HL-60/S4 (cell line): Measurements from ENCODE around the gene TBXA2R.

Experiments
- in situ Hi-C: fragments of 300-500 bp; cut with MboI; formaldehyde crosslinking; loops from 2 replicates; pipeline ENCODE4 v1.14.3; 2022; ENCODE audit warnings: low sequenced_read_pairs

TBXA2R gene

GRCh38 chr19:3620817-3621547 lies 14.3 kb upstream of the TBXA2R start:
- in situ Hi-C loops: no loop called here

- in situ Hi-C loops: no loop called here
Measured at GRCh38 chr19:3620145-3620816, 13.6 kb upstream of the TBXA2R start.

DNA sequence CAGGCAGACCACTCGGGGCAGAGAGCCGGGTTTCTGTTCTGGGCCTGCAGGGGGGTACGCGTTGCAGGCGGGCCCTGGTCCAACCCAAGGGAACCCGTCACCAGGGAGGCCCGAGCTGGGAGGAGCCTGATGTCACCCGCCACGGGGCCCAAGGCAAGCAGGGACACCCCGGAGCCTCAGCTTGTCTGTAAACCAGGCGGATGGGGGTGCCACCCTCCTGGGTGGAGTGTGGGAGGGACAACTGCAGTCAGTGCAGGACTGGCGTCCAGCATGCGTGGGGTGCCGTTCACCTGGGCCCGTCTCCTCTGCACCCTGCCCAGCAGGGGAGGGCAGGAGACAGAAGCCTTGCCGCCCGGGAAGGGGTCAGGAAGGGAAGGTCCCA lies 12.9 kb upstream of the TBXA2R start:
- in situ Hi-C loops: no loop called here

DNA sequence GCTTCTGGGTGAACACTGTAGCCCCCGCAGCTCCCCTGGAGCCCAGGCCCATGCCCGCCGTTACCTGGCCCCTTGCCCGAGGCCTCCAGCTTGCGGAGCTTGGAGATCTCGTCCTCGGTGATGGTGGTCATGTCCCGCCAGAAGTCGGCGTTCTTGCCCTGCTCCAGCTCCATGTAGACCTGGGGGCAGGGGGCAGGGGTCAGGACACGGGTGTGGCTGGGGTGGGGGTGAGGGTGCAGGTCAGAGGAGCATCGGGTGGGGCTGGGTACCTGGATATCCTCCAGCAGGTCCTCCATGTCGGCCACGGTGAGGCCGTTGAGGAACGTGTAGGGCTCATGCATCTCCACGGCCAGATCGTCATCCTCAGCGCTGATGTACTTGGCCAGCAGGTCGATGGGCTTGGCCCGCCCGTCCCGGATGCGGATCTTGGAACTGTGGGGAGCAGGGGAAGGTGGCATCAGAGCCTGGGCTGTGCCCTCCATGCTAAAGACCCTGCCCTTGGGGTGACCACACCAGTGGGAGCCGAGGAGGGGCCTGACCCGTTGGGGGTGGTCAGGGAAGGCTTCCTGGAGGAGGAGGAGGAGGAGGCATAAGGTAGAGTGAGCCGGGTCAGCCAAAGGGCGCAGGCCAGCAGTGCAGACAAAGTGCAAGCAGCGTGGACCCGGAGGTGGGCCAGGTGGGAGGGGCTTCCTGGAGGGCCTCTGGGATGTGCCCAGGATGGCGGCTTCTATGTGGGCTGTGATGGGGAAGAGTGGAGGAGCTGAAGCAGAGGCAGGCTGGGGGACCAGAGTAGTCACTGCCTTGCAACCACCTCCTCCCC lies 12.3 kb upstream of the TBXA2R start:
- in situ Hi-C loops: no loop called here

DNA sequence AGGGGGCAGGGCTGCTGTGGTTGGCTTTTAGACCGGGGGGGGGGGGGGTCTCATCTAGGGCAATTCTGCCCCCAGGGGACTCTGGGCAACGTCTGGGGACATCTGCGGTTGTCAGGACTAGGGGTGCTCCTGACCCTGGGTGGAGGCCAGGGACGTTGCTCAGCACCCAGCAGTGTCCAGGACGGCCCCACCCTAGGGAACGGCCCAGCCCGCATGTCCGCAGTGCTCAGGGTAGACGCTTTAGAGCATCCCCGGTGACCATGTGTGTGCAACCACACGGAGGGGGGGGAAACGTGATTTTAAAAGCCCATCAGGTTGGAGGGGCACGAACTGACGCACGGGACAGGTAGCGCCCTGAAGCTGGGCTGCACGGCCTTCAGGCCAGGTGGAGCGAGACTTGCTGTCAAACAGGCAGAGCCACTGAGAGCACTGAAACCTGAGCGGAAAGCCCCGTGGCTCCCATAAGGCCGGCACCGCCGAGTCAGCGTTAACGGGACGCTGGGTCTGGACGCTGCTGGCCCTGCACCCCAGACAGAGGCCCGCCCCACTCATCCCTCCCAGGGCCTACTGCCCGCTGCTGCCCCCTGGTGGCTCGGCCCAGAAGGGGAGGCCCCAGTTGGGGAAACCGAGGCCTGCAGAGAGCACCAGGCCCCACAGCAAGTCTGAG lies 11.6 kb upstream of the TBXA2R start:
- in situ Hi-C loops: no loop called here

GRCh38 chr19:3617463-3617862 lies 10.8 kb upstream of the TBXA2R start:
- in situ Hi-C loops: no loop called here

GRCh38 chr19:3615524-3616135 lies 9.0 kb upstream of the TBXA2R start:
- in situ Hi-C loops: no loop called here

- in situ Hi-C loops: no loop called here
Measured at GRCh38 chr19:3614858-3615505, 8.3 kb upstream of the TBXA2R start.

- in situ Hi-C loops: no loop called here
Measured at GRCh38 chr19:3613818-3614661, 7.4 kb upstream of the TBXA2R start.

- in situ Hi-C loops: no loop called here
Measured at GRCh38 chr19:3612901-3613741, 6.4 kb upstream of the TBXA2R start.

GRCh38 chr19:3612330-3612729 lies 5.7 kb upstream of the TBXA2R start:
- in situ Hi-C loops: no loop called here

GRCh38 chr19:3611841-3612240 lies 5.2 kb upstream of the TBXA2R start:
- in situ Hi-C loops: no loop called here

- in situ Hi-C loops: no loop called here
Measured at GRCh38 chr19:3610745-3611717, 4.4 kb upstream of the TBXA2R start.

- in situ Hi-C loops: no loop called here
Measured at GRCh38 chr19:3609779-3610719, 3.4 kb upstream of the TBXA2R start.

GRCh38 chr19:3608750-3609322 lies 2.2 kb upstream of the TBXA2R start:
- in situ Hi-C loops: no loop called here

DNA sequence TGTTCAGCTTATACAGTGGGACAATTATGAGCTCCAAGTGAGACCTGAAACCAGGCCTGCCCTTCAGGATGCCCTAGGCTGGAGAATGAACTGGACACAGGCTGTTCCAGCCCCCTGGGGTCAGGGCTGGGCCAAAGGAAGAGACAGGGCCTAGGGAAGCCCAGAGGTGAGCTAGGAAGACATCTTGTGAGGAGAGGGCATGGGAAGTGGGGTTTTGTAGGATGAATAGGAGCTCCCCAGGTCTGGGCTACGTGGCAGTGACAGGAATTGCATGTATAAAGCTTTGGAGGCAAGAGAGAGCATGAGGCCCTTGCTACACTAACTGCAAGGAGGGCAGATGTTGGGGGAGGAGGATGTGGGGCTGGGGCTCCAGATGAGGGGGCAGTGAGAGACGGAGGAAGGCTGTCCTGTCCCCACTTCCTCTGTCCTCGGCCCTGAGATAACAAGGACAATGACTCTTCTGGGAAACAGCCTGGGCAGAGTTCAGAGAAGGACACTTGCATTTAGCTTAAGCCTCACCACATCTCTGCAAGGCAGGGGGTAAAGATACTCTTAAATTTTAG lies 1.5 kb upstream of the TBXA2R start:
- in situ Hi-C loops: no loop called here
